Panc1 (cell line): Measurements from ENCODE around the gene GLG1. TPM values are rescaled to one million over a fixed set of nuclear protein-coding genes. Genes with fewer than 3 reads are reported as not detected.

Experiments
- ATAC-seq: fragments of 200-7000 bp; cut with Tn5 transposase; 2 replicates; pipeline ENCODE4 v1.9.1; 2020; ENCODE audit warnings: mild to moderate bottlenecking, moderate library complexity
- BruUV-seq: library from RNA; stranded (reverse); fragments of 400-500 nt; replicated peaks from 2 replicates; lab custom pipeline; 2021; lab: Mats Ljungman, UMichigan
- CTCF ChIA-PET: fragments of 300-600 bp; sonication (Branson Sonifier 250); formaldehyde crosslinking; loops from one replicate; lab custom pipeline; 2022; ENCODE audit warnings: antibody characterized with exemption; lab: Charles Lee
- POLR2A ChIA-PET: fragments of 300-600 bp; sonication (Branson Sonifier 250); formaldehyde crosslinking; loops from one replicate; lab custom pipeline; 2022; ENCODE audit warnings: antibody characterized with exemption; lab: Charles Lee
- DNase-seq: peaks from one replicate; pipeline ENCODE4 v3.0.0-alpha.2; 2010; ENCODE audit warnings: low read depth, low spot score
- H3K27ac ChIP-seq: 2 replicates; pipeline ENCODE4 v1.5.1; 2011; ENCODE audit warnings: mild to moderate bottlenecking, low read length, inconsistent platforms
- H3K27me3 ChIP-seq: fragments of 200-500 bp; sonication (Bioruptor generic); 2 replicates; pipeline ENCODE4 v1.6.0; 2014; ENCODE audit warnings: low read length, inconsistent platforms; ENCODE audit not compliant: control insufficient read depth, insufficient read depth
- H3K36me3 ChIP-seq: fragments of 200-500 bp; sonication (Bioruptor generic); 2 replicates; pipeline ENCODE4 v1.5.1; 2014; ENCODE audit warnings: inconsistent platforms, mild to moderate bottlenecking, low read length, moderate library complexity; ENCODE audit not compliant: control insufficient read depth, insufficient read depth
- H3K4me1 ChIP-seq: 2 replicates; pipeline ENCODE4 v1.5.1; 2011; ENCODE audit warnings: inconsistent platforms, mild to moderate bottlenecking, low read length, moderate library complexity; ENCODE audit not compliant: control insufficient read depth, insufficient read depth
- H3K4me3 ChIP-seq, 2 experiments: 2 replicates each; pipeline ENCODE4 v1.5.1; 2011 to 2012; ENCODE audit warnings: low read depth in 2 of 2, low read length in 2 of 2, mild to moderate bottlenecking in 2 of 2, inconsistent platforms in 1 of 2, moderate library complexity in 1 of 2
- H3K9me3 ChIP-seq: fragments of 200-500 bp; sonication (Bioruptor generic); 2 replicates; pipeline ENCODE4 v1.5.1; 2014; ENCODE audit warnings: low read depth, mild to moderate bottlenecking, inconsistent platforms, low read length, moderate library complexity; ENCODE audit not compliant: control insufficient read depth, insufficient read depth
- CTCF ChIP-seq: fragments of 450-650 bp; IDR thresholded peaks from 2 replicates; pipeline ENCODE4 v1.5.1; 2017; ENCODE audit warnings: mild to moderate bottlenecking
- POLR2AphosphoS5 ChIP-seq: IDR thresholded peaks from 2 replicates; pipeline ENCODE4 v1.6.1; 2012; ENCODE audit warnings: mild to moderate bottlenecking, low read depth, low read length, moderate library complexity
- REST ChIP-seq, 2 experiments: IDR thresholded peaks; 2 replicates each; pipeline ENCODE4 v1.6.1; 2011 to 2012; ENCODE audit warnings: low read depth in 2 of 2, control low read depth in 1 of 2, low read length in 1 of 2, mild to moderate bottlenecking in 1 of 2, moderate library complexity in 1 of 2; ENCODE audit not compliant: insufficient read depth in 1 of 2
- SIN3A ChIP-seq: IDR thresholded peaks from 2 replicates; pipeline ENCODE4 v1.6.1; 2012; ENCODE audit warnings: low read depth, mild to moderate bottlenecking, low read length, moderate library complexity, borderline replicate concordance; ENCODE audit not compliant: insufficient read depth
- TCF7L2 ChIP-seq: IDR thresholded peaks from 2 replicates; pipeline ENCODE4 v1.6.1; 2011; ENCODE audit warnings: mild to moderate bottlenecking, low read depth, low read length, inconsistent platforms
- in situ Hi-C: cut with HindIII; loops from 2 replicates; pipeline ENCODE4 v1.10.0; 2016; ENCODE audit warnings: low sequenced_read_pairs, low pct_unique_long_range_greater_than_20kb
- intact Hi-C: fragments of 100-400 bp; cut with micrococcal nuclease; formaldehyde crosslinking; loops from one replicate; pipeline ENCODE4 v1.10.0; 2022; ENCODE audit not compliant: unreplicated experiment
- total RNA-seq: library from RNA; stranded (reverse); gene quantifications from one replicate; pipeline ENCODE4 v1.2.1, GENCODE V29; 2021; ENCODE audit not compliant: unreplicated experiment

The GLG1 gene
- total RNA-seq, 1 experiment from 2014 or later, result 75.9 TPM

GRCh38 chr16:74485916-74486315 lies 121.0 kb downstream of the GLG1 start:
- Histone ChIP-seq H3K27me3 (no peaks in the 10 kb centered on the region), H3K36me3 (no peaks in the 10 kb centered on the region; the same call in 1 of the 2 replicates), H3K27ac (no peak overlapping the region), H3K4me1 (no peaks in the 10 kb centered on the region), H3K9me3 (no peaks in the 10 kb centered on the region), H3K4me3 (no peak overlapping the region)
- ChIA-PET CTCF (no interaction called here), POLR2A (no interaction called here)
- in situ Hi-C loops, result no loop called here
- no peak for DNase-seq
- TF ChIP-seq SIN3A (no peak), POLR2AphosphoS5 (no peak), CTCF (no peak), REST (IDR thresholded peaks at IDR 0.05; ENCODE audit: insufficient read depth in 1 of 2, low read depth in 2 of 2, low read length in 1 of 2) (no peak), TCF7L2 (no peak)
- intact Hi-C loops, result no loop called here
- no peak for ATAC-seq
- BruUV-seq, result no TSS peak

- Histone ChIP-seq H3K4me3 (no peak overlapping the region), H3K9me3 (no peaks in the 10 kb centered on the region), H3K36me3 (peaks cover 2% of the 10 kb centered on the region; the same call in 1 of the 2 replicates), H3K4me1 (no peaks in the 10 kb centered on the region), H3K27me3 (no peaks in the 10 kb centered on the region), H3K27ac (no peak overlapping the region)
- DNase-seq (no peak), ATAC-seq (no peak)
- intact Hi-C loops, result no loop called here
- in situ Hi-C loops, result no loop called here
- no TSS peak for BruUV-seq
- TF ChIP-seq POLR2AphosphoS5, result no peak
- no peak for TF ChIP-seq CTCF
- no peak for TF ChIP-seq REST (IDR thresholded peaks at IDR 0.05; ENCODE audit: insufficient read depth in 1 of 2, low read depth in 2 of 2, low read length in 1 of 2)
- TF ChIP-seq SIN3A, result no peak
- POLR2A ChIA-PET, result no interaction called here
- CTCF ChIA-PET, result no interaction called here
Measured at GRCh38 chr16:74480150-74481029, 126.5 kb downstream of the GLG1 start.
